ENCODE measurements around the gene SETX. TPM values are rescaled to one million over a fixed set of nuclear protein-coding genes. Genes with fewer than 3 reads are reported as not detected.

SETX gene
- total RNA-seq, 1 experiment from 2014 or later, result 59.3 TPM

- no peak for DNase-seq (ENCODE audit: extremely low read depth, low read depth)
Measured at GRCh38 chr9:132242621-132243155, 112.1 kb downstream of the SETX start.

- DNase-seq (ENCODE audit: extremely low read depth, low read depth), result no peak
Measured at GRCh38 chr9:132241840-132242620, 112.8 kb downstream of the SETX start.

- no peak for DNase-seq (ENCODE audit: extremely low read depth, low read depth)
Measured at GRCh38 chr9:132241483-132241839, 113.3 kb downstream of the SETX start.

GRCh38 chr9:132240841-132241482, 113.8 kb downstream of the SETX start:
- peak; percentile 95 for DNase-seq (ENCODE audit: extremely low read depth, low read depth)

GRCh38 chr9:132239999-132240840, 114.6 kb downstream of the SETX start:
- DNase-seq (ENCODE audit: extremely low read depth, low read depth), result no peak

- no peak for DNase-seq (ENCODE audit: extremely low read depth, low read depth)
Measured at GRCh38 chr9:132239518-132239917, 115.3 kb downstream of the SETX start.

- DNase-seq (ENCODE audit: extremely low read depth, low read depth), result no peak
Measured at GRCh38 chr9:132238992-132239391, 115.8 kb downstream of the SETX start.

GRCh38 chr9:132238026-132238972, 116.5 kb downstream of the SETX start:
- DNase-seq (ENCODE audit: extremely low read depth, low read depth), result no peak

- no peak for DNase-seq (ENCODE audit: extremely low read depth, low read depth)
Measured at GRCh38 chr9:132237481-132237880, 117.3 kb downstream of the SETX start.

- DNase-seq (ENCODE audit: extremely low read depth, low read depth), result no peak
Measured at GRCh38 chr9:132236662-132237311, 118.0 kb downstream of the SETX start.

GRCh38 chr9:132235894-132236661, 118.7 kb downstream of the SETX start:
- peak; percentile 68 for DNase-seq (ENCODE audit: extremely low read depth, low read depth)

GRCh38 chr9:132235125-132235524, 119.7 kb downstream of the SETX start:
- DNase-seq (ENCODE audit: extremely low read depth, low read depth), result no peak

GRCh38 chr9:132234535-132234934, 120.3 kb downstream of the SETX start:
- no peak for DNase-seq (ENCODE audit: extremely low read depth, low read depth)

GRCh38 chr9:132233138-132233537, 121.6 kb downstream of the SETX start:
- no peak for DNase-seq (ENCODE audit: extremely low read depth, low read depth)

- DNase-seq (ENCODE audit: extremely low read depth, low read depth), result no peak
Measured at GRCh38 chr9:132232522-132232921, 122.3 kb downstream of the SETX start.

GRCh38 chr9:132231019-132231701, 123.6 kb downstream of the SETX start:
- DNase-seq (ENCODE audit: extremely low read depth, low read depth), result no peak

- no peak for DNase-seq (ENCODE audit: extremely low read depth, low read depth)
Measured at GRCh38 chr9:132230605-132231004, 124.2 kb downstream of the SETX start.

- DNase-seq (ENCODE audit: extremely low read depth, low read depth), result no peak
Measured at GRCh38 chr9:132228062-132228461, 126.7 kb downstream of the SETX start.
